Measurements from ENCODE around the gene CD300LG.

GRCh38 chr17:43846963-43847371 is at the start of gene CD300LG:
- no peak for TF ChIP-seq POLR2A (IDR thresholded peaks at IDR 0.05)
- TF ChIP-seq CTCF (IDR thresholded peaks at IDR 0.05), result no peak

Data from stomach (tissue), 4 donors.